ENCODE measurements around the gene ERLIN1. TPM values are rescaled to one million over a fixed set of nuclear protein-coding genes. Genes with fewer than 3 reads are reported as not detected.
A peak's percentile ranks its signal among the peaks of the same experiment; 100 is the strongest.

The ERLIN1 gene
- total RNA-seq, 3 donors from 2014 or later: 33.4 to 57.9 (median 48.3) TPM

DNA sequence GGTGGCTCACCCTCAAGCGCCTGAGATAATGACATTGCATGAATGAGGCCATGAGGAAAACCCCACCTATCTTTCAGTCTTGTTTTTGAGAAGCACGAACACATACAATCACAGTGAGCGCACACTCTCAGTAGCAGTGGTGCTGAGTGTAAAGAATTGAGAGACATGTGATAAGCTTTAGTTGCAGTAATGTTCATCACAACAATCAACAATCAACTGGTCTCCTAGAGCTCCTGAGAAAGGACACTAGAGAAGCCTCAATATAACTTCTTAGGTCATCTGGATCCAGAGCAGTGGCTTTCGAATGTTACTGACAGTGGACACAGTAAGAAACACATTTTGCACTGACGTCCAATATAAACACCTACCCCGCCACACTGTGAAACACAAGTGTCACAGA is 12.8 kb downstream of the ERLIN1 start:
- no peak overlapping the region for H3K4me3 ChIP-seq
- TF ChIP-seq, protein P1, sequence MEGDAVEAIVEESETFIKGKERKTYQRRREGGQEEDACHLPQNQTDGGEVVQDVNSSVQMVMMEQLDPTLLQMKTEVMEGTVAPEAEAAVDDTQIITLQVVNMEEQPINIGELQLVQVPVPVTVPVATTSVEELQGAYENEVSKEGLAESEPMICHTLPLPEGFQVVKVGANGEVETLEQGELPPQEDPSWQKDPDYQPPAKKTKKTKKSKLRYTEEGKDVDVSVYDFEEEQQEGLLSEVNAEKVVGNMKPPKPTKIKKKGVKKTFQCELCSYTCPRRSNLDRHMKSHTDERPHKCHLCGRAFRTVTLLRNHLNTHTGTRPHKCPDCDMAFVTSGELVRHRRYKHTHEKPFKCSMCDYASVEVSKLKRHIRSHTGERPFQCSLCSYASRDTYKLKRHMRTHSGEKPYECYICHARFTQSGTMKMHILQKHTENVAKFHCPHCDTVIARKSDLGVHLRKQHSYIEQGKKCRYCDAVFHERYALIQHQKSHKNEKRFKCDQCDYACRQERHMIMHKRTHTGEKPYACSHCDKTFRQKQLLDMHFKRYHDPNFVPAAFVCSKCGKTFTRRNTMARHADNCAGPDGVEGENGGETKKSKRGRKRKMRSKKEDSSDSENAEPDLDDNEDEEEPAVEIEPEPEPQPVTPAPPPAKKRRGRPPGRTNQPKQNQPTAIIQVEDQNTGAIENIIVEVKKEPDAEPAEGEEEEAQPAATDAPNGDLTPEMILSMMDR (IDR thresholded peaks at IDR 0.05): no peak
- ATAC-seq (no peak), DNase-seq (no peak)
- no peaks in the 10 kb centered on the region for H3K36me3 ChIP-seq (ENCODE audit: low read depth)
- H3K4me1 ChIP-seq (ENCODE audit: low read depth): no peaks in the 10 kb centered on the region
- intact Hi-C loops (cut with DNase I, micrococcal nuclease): no loop called here
- H3K9me3 ChIP-seq: no peaks in the 10 kb centered on the region

DNA sequence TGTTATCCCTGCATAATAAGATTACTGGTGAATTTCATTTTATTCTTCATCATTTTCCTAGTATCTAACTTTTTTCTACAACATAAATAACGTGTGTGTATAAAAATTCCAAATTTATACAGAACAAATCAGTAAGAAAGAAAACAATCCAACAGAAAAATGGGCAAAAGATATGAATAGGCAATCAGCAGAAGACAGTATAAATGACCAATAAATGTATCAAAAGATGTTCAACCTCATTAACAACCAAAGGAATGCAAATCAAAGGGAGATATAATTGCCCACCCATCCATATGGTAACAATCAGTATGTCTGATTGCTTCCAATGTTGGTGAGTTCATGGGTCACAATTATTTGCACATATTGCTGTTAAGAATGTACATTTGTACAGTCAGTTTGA is 13.5 kb downstream of the ERLIN1 start:
- intact Hi-C loops (cut with DNase I, micrococcal nuclease): no loop called here
- Histone ChIP-seq H3K4me1 (ENCODE audit: low read depth) (no peaks in the 10 kb centered on the region), H3K36me3 (ENCODE audit: low read depth) (no peaks in the 10 kb centered on the region), H3K4me3 (no peak overlapping the region), H3K9me3 (no peaks in the 10 kb centered on the region)
- no peak for DNase-seq
- ATAC-seq: no peak
- TF ChIP-seq, protein P1 (IDR thresholded peaks at IDR 0.05): no peak

DNA sequence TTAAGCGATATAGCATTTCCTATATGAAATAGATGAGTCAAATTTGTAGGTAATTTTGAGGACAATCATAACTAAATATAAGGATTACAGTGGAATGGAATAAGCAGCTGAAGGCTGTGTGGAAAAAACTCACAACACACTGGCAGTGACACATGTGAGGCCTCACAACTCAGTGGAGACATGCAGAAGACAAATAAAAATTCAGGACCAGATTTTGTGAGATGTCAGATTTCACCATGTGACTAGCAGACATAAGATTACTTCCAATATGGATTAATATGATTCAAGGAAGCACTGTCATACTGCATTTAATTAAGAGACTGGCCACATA is 17.6 kb downstream of the ERLIN1 start:
- H3K4me3 ChIP-seq: no peak overlapping the region
- intact Hi-C loops (cut with DNase I, micrococcal nuclease): no loop called here
- H3K4me1 ChIP-seq (ENCODE audit: low read depth): peaks cover 8% of the 10 kb centered on the region
- TF ChIP-seq, protein P1 (IDR thresholded peaks at IDR 0.05): no peak
- ATAC-seq (no peak), DNase-seq (no peak)
- no peaks in the 10 kb centered on the region for H3K9me3 ChIP-seq
- no peaks in the 10 kb centered on the region for H3K36me3 ChIP-seq (ENCODE audit: low read depth)

DNA sequence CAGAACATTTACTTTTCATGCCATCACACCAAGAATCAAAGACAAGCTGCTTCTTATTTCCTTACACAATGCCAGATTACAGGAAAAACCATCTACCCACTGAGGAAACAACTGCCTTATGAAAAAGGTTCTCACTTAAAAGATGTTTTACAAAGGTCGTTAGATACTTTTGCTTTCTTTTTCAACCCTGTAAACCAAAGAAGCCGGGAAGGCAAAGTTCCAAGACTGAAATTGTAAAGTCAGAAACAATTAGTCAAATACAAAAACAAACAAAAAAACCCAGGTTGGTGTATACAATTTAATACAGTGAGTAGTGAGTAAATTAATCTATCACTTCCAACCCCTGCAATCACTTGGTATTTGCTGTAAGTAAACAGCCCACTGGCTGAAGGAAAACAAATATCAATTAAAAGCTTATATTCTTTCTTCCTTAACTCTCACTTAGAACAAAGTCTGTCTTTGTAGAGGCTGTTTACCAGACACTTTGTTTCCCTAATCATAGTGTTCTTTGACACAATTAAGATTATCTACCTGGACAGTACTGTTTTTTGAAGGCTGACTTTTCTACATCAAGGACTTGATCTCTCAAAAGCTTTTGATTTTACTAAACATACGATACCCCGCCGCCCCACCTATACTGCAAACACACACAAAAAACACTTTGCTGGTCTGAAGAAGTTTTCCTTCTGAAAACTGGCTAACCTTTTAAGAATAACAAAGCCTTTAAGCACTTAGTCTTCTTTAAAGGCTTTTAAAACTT is 18.1 kb downstream of the ERLIN1 start:
- intact Hi-C loops (cut with DNase I, micrococcal nuclease): no loop called here
- peak; percentile 73 for ATAC-seq
- no peak for DNase-seq
- Histone ChIP-seq H3K4me3 (no peak overlapping the region), H3K4me1 (ENCODE audit: low read depth) (peaks cover 8% of the 10 kb centered on the region), H3K36me3 (ENCODE audit: low read depth) (no peaks in the 10 kb centered on the region), H3K9me3 (no peaks in the 10 kb centered on the region)
- TF ChIP-seq, protein P1 (IDR thresholded peaks at IDR 0.05): no peak

DNA sequence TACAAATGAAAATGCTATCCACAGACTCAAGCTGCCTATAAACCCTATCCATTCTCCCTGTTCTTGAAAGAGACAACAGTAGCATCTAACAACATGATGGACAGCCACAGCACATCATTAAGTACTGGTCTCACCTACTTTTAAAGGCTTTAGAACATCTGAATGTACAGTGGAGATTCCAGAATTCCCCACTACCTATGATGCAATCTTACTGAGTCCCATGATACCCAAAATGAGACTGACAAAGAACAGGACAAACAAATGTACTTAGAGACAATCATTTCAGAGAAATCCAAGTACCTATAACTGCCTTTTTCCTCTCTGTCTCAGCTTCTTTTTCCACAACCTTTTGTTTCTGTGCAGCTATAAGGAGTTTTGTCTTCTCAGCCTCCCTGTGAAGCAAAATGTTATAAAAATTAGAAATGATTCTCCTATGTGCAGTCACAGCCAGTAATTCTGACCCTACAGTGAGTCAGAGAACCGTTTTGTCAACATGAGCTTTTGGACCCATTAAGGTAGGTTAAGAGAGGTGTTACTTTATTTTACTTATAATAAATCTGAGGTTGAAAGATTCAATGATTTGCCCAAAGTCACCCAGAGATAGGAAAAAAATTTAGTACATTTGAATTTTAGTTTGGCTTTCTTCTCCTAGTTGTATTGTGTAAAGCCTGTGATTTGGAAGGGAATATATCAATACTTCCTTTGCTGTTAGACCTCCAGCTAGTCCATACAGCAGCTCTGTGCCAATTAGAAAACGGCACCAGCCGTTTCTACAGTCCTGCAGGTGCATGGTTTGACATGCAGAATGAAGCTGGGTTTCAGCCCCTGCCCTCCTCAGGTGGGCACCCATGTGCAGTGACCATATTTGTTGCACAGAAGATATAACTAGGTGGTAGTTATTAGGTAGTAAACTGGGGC is 21.9 kb downstream of the ERLIN1 start:
- DNase-seq (no peak), ATAC-seq (peak; percentile 75)
- Histone ChIP-seq H3K36me3 (ENCODE audit: low read depth) (no peaks in the 10 kb centered on the region), H3K9me3 (no peaks in the 10 kb centered on the region), H3K4me3 (no peak overlapping the region), H3K4me1 (ENCODE audit: low read depth) (peaks cover 8% of the 10 kb centered on the region)
- TF ChIP-seq, protein P1 (IDR thresholded peaks at IDR 0.05): no peak
- intact Hi-C loops (cut with DNase I, micrococcal nuclease): no loop called here

Measured in mucosa of descending colon (tissue), 3 donors.